ENCODE results near the gene MTR. TPM values are rescaled to one million over a fixed set of nuclear protein-coding genes. Genes with fewer than 3 reads are reported as not detected.

The MTR gene
- total and polyA plus RNA-seq, 4 donors = 2.5 to 19.0 (median 8.6) TPM

DNA sequence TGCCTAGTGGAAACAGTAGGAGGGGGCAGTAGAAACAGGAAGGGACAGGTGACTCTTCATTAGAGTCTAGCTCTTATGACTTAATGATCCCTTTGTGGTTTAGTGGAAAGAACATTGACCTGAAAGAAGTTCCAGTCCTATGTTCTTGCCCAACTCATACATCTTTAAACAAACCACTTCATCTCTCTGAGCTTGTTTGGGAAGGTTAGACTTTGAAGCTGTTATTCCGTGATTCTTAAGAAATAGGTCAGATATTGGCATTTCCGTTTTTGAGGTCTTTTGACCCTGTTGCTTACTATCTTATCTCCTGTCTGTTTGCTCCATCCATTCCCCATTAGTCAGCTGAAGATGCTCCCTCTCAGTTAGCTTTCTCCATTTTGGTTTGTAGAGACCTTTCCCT lies 38.5 kb downstream of the MTR start:
- peaks cover 6 to 29% (median 25%) of the 10 kb centered on the region in 4 donors for H3K36me3 ChIP-seq (ENCODE audit: control insufficient read depth in 4 of 4, insufficient read depth in 3 of 4, low read depth in 1 of 4, low read length in 3 of 4)
- WGBS = 75% methylated on average over 2 of the region's 2 CpGs
- TF ChIP-seq HNF4G (IDR thresholded peaks at IDR 0.05) = no peak
- TF ChIP-seq, protein P1, sequence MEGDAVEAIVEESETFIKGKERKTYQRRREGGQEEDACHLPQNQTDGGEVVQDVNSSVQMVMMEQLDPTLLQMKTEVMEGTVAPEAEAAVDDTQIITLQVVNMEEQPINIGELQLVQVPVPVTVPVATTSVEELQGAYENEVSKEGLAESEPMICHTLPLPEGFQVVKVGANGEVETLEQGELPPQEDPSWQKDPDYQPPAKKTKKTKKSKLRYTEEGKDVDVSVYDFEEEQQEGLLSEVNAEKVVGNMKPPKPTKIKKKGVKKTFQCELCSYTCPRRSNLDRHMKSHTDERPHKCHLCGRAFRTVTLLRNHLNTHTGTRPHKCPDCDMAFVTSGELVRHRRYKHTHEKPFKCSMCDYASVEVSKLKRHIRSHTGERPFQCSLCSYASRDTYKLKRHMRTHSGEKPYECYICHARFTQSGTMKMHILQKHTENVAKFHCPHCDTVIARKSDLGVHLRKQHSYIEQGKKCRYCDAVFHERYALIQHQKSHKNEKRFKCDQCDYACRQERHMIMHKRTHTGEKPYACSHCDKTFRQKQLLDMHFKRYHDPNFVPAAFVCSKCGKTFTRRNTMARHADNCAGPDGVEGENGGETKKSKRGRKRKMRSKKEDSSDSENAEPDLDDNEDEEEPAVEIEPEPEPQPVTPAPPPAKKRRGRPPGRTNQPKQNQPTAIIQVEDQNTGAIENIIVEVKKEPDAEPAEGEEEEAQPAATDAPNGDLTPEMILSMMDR (IDR thresholded peaks at IDR 0.05; ENCODE audit: low read depth, low read length, missing input control) = no peak
- TF ChIP-seq ZBTB33 (IDR thresholded peaks at IDR 0.05) = no peak
- no peak for TF ChIP-seq RAD21 (IDR thresholded peaks at IDR 0.05)
- TF ChIP-seq FOXA2 (IDR thresholded peaks at IDR 0.05) = no peak
- no peak for TF ChIP-seq JUND (IDR thresholded peaks at IDR 0.05)
- TF ChIP-seq, protein P2, sequence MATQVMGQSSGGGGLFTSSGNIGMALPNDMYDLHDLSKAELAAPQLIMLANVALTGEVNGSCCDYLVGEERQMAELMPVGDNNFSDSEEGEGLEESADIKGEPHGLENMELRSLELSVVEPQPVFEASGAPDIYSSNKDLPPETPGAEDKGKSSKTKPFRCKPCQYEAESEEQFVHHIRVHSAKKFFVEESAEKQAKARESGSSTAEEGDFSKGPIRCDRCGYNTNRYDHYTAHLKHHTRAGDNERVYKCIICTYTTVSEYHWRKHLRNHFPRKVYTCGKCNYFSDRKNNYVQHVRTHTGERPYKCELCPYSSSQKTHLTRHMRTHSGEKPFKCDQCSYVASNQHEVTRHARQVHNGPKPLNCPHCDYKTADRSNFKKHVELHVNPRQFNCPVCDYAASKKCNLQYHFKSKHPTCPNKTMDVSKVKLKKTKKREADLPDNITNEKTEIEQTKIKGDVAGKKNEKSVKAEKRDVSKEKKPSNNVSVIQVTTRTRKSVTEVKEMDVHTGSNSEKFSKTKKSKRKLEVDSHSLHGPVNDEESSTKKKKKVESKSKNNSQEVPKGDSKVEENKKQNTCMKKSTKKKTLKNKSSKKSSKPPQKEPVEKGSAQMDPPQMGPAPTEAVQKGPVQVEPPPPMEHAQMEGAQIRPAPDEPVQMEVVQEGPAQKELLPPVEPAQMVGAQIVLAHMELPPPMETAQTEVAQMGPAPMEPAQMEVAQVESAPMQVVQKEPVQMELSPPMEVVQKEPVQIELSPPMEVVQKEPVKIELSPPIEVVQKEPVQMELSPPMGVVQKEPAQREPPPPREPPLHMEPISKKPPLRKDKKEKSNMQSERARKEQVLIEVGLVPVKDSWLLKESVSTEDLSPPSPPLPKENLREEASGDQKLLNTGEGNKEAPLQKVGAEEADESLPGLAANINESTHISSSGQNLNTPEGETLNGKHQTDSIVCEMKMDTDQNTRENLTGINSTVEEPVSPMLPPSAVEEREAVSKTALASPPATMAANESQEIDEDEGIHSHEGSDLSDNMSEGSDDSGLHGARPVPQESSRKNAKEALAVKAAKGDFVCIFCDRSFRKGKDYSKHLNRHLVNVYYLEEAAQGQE (IDR thresholded peaks at IDR 0.05) = no peak
- TF ChIP-seq MAX (IDR thresholded peaks at IDR 0.05) = no peak
- TF ChIP-seq SP1 (IDR thresholded peaks at IDR 0.05) = no peak
- TF ChIP-seq ATF3 (IDR thresholded peaks at IDR 0.05) = no peak
- no peak for TF ChIP-seq FOXA1 (IDR thresholded peaks at IDR 0.05)
- no peak for TF ChIP-seq TAF1 (conservative IDR thresholded peaks at IDR 0.05)
- TF ChIP-seq YY1 (IDR thresholded peaks at IDR 0.05) = no peak
- TF ChIP-seq EGR1 (IDR thresholded peaks at IDR 0.05; ENCODE audit: low read depth in 2 of 2) = no peak
- TF ChIP-seq RXRA (IDR thresholded peaks at IDR 0.05) = no peak
- TF ChIP-seq HNF4A (conservative IDR thresholded peaks at IDR 0.05) = no peak
- no peak for TF ChIP-seq NR2F2 (IDR thresholded peaks at IDR 0.05)
- TF ChIP-seq GABPA (IDR thresholded peaks at IDR 0.05 in 1 of 2, conservative IDR thresholded peaks at IDR 0.05 in 1 of 2) = no peak

More for the DNA sequence above, 38.5 kb downstream of the MTR start:
- no peak overlapping the region for H3K4me3 ChIP-seq (ENCODE audit: low read depth in 1 of 3, low read length in 3 of 3)
- no peak overlapping the region for H3K27ac ChIP-seq (ENCODE audit: low read depth in 1 of 2, low read length in 2 of 2)
- peaks cover 0 to 7% (median 6%) of the 10 kb centered on the region in 4 donors for H3K4me1 ChIP-seq (ENCODE audit: control insufficient read depth in 4 of 4, insufficient read depth in 4 of 4, low read length in 3 of 4)
- no peaks in the 10 kb centered on the region for H3K27me3 ChIP-seq (ENCODE audit: control insufficient read depth in 4 of 4, insufficient read depth in 4 of 4, low read length in 3 of 4)
- no peak overlapping the region for H3K9ac ChIP-seq (ENCODE audit: low read depth in 1 of 2, low read length in 2 of 2)
- no peaks in the 10 kb centered on the region for H3K9me3 ChIP-seq (ENCODE audit: control insufficient read depth in 4 of 4, low read length in 3 of 4)
- DNase-seq (ENCODE audit: low spot score) = no peak
